A549 treated with RU486 at 1 μM for 4 hours (cell line): ENCODE results near the gene PIPOX. TPM values are rescaled to one million over a fixed set of nuclear protein-coding genes. Genes with fewer than 3 reads are reported as not detected.

Experiments used
- total RNA-seq: library from RNA; stranded (reverse); fragments of 200-300 nt; extraction: Qiagen RNA extraction; gene quantifications from 5 replicates; pipeline ENCODE4 v1.2.3, GENCODE V29; 2022; ENCODE audit warnings: low read depth

The PIPOX gene, protein sequence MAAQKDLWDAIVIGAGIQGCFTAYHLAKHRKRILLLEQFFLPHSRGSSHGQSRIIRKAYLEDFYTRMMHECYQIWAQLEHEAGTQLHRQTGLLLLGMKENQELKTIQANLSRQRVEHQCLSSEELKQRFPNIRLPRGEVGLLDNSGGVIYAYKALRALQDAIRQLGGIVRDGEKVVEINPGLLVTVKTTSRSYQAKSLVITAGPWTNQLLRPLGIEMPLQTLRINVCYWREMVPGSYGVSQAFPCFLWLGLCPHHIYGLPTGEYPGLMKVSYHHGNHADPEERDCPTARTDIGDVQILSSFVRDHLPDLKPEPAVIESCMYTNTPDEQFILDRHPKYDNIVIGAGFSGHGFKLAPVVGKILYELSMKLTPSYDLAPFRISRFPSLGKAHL
- total RNA-seq: 0.19 to 0.35 TPM (median 0.24 TPM) in 4 of 5 replicates, not detected in the other

DNA sequence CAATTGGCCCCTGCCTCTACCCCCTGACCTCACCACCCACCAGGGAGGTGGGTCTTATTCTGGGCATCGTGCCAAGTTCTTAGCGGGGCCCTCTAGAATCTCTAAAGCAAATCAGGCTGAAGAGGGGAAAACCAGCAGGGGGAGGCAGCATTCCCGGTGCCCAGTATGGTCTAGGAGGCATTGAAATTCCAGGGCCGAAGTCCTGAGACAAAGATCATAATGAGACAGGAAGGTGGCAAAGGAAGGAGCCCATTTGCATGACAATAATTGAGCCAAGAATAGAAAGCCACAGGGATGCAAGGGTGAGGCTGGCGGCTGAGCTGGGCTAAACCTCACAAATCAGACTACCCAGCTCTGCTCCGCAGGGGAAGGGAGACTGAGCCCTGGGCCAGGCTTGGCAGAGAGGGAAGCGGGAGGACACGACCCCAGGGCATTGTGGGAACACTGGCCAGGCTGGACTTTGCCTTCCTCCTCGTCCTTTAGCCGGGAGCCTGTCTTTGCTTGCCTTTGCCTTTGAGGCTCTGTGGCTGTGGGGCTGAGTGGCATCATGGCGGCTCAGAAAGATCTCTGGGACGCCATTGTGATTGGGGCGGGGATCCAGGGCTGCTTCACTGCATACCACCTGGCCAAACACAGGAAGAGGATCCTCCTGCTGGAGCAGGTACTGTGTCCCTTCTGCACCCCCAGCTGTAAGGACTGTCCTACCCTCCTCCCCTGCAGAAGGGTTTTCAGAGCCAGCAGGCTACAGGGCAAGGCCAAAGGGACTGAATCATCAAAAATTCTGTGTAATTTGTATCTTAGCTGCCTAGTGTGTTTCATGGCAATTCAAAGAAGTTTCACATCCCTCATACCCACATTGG, at the start of gene PIPOX:
PIPOX (plus strand) TSS at position 463 of the 860 bp plus-strand sequence; CDS start at position 548, 85 bp downstream.

GRCh38 chr17:29005936-29006511, 36.9 kb upstream of the PIPOX start, which contains the start of gene SEZ6:
SEZ6 (minus strand) TSS chr17:29006033; CDS start chr17:29005869, 164 bp downstream.

Other genes starting within 250 kb of the PIPOX start
- gene FAM222B, start 200.4 kb upstream of the PIPOX start, total RNA-seq: 19.0 to 23.3 TPM (median 21.9 TPM) in 5 replicates
- gene ERAL1, start 188.1 kb upstream of the PIPOX start, total RNA-seq: 70.2 to 92.5 TPM (median 85.9 TPM) in 5 replicates
- 67.2 to 83.8 TPM (median 77.4 TPM) in 5 replicates for gene FLOT2, start 145.4 kb upstream of the PIPOX start, total RNA-seq
- 4.2 to 5.6 TPM (median 5.4 TPM) in 5 replicates for gene DHRS13, start 140.1 kb upstream of the PIPOX start, total RNA-seq
- gene PHF12, start 91.6 kb upstream of the PIPOX start, total RNA-seq: 29.2 to 40.1 TPM (median 35.2 TPM) in 5 replicates
- 0.05 TPM in 1 of 5 replicates, not detected in the others for gene SEZ6, start 37.1 kb upstream of the PIPOX start, total RNA-seq
- 25.4 to 34.5 TPM (median 28.3 TPM) in 5 replicates for gene MYO18A, start 137.3 kb downstream of the PIPOX start, total RNA-seq
- gene CRYBA1, start 203.7 kb downstream of the PIPOX start, total RNA-seq: not detected in 5 replicates